Caco-2 (cell line): ENCODE data around the gene GREM1. TPM values are rescaled to one million over a fixed set of nuclear protein-coding genes. Genes with fewer than 3 reads are reported as not detected.

Experiments
- BruUV-seq: library from RNA; stranded (reverse); fragments of 400-500 nt; replicated peaks from 2 replicates; lab custom pipeline; 2021; lab: Mats Ljungman, UMichigan
- CTCF ChIA-PET: fragments of 300-600 bp; sonication (Branson Sonifier 250); formaldehyde crosslinking; loops from one replicate; lab custom pipeline; 2022; ENCODE audit warnings: antibody characterized with exemption; lab: Charles Lee
- POLR2A ChIA-PET: fragments of 300-600 bp; sonication (Branson Sonifier 250); formaldehyde crosslinking; loops from one replicate; lab custom pipeline; 2022; ENCODE audit warnings: antibody characterized with exemption; lab: Charles Lee
- DNase-seq, 2 experiments: peaks; one replicate each; pipeline versions ENCODE4 v3.0.0 to v3.0.0-alpha.2; 2020 to 2022
- H3K27me3 ChIP-seq: replicated peaks from 2 replicates; pipeline ENCODE4 v1.6.0; 2011; ENCODE audit warnings: low read length; ENCODE audit not compliant: control insufficient read depth, insufficient read depth
- H3K36me3 ChIP-seq: 2 replicates; pipeline ENCODE4 v1.5.1; 2011; ENCODE audit warnings: low read length; ENCODE audit not compliant: control insufficient read depth, insufficient read depth
- H3K4me1 ChIP-seq: fragments of 250-450 bp; sonication (Bioruptor Pico); 2 replicates; pipeline ENCODE4 v1.5.1; 2020; ENCODE audit warnings: mild to moderate bottlenecking
- H3K4me3 ChIP-seq: 2 replicates; pipeline ENCODE4 v1.5.1; 2011; ENCODE audit warnings: low read depth, mild to moderate bottlenecking, control low read depth, low read length
- H3K9me3 ChIP-seq: fragments of 250-450 bp; sonication (Bioruptor Pico); 2 replicates; pipeline ENCODE4 v1.5.1; 2020; ENCODE audit warnings: mild to moderate bottlenecking, moderate library complexity
- H3K27ac Mint-ChIP-seq: one replicate; pipeline ENCODE4 v1.8.0; 2022; ENCODE audit warnings: mixed read lengths; ENCODE audit not compliant: unreplicated experiment
- H3K27me3 Mint-ChIP-seq: one replicate; pipeline ENCODE4 v1.8.0; 2022; ENCODE audit warnings: mixed read lengths; ENCODE audit not compliant: insufficient read depth, unreplicated experiment
- H3K36me3 Mint-ChIP-seq: one replicate; pipeline ENCODE4 v1.8.0; 2022; ENCODE audit warnings: mild to moderate bottlenecking, mixed read lengths; ENCODE audit not compliant: insufficient read depth, unreplicated experiment
- H3K4me1 Mint-ChIP-seq: one replicate; pipeline ENCODE4 v1.8.0; 2022; ENCODE audit warnings: low read depth, mixed read lengths; ENCODE audit not compliant: unreplicated experiment
- H3K4me3 Mint-ChIP-seq: one replicate; pipeline ENCODE4 v1.8.0; 2022; ENCODE audit warnings: mild to moderate bottlenecking, moderate library complexity, mixed read lengths; ENCODE audit not compliant: unreplicated experiment
- H3K9me3 Mint-ChIP-seq: one replicate; pipeline ENCODE4 v1.8.0; 2022; ENCODE audit warnings: mixed read lengths; ENCODE audit not compliant: unreplicated experiment
- CTCF ChIP-seq, 2 experiments: fragments of 200-600 bp in 1 of 2; IDR thresholded peaks; 1 replicate in 1 of 2; 2 replicates in 1 of 2; pipeline versions ENCODE4 v1.5.1 to v1.8.0; 2011 to 2022; ENCODE audit warnings: antibody characterized with exemption in 1 of 2, control low read depth in 1 of 2, inconsistent platforms in 1 of 2, low read depth in 1 of 2, low read length in 1 of 2, mild to moderate bottlenecking in 1 of 2, moderate library complexity in 1 of 2; ENCODE audit not compliant: insufficient read depth in 1 of 2, severe bottlenecking in 1 of 2, unreplicated experiment in 1 of 2
- intact Hi-C: fragments of 100-400 bp; cut with micrococcal nuclease; formaldehyde crosslinking; loops from one replicate; pipeline ENCODE4 v1.10.0; 2022; ENCODE audit not compliant: unreplicated experiment
- total RNA-seq: library from RNA; stranded (reverse); gene quantifications from 2 replicates; pipeline ENCODE4 v1.2.3, GENCODE V29; 2022

The GREM1 gene
- total RNA-seq, 1 experiment from 2014 or later, result 0.54 TPM

DNA sequence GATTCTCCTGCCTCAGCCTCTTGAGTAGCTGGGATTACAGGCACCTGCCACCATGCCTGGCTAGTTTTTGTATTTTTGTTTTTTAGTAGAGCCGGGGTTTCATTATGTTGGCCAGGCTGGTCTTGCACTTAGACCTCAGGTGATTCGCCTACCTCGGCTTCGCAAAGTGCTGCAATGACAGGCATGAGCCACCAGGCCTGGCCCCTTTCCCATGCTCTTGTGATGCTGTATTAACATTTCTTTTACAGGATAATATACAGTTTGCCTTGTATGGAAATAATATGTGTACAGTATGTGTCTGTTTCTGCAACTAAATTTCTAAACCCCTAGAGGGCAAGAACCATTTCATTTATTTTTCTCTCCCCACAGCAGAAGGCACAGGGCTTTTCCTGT lies 38.5 kb upstream of the GREM1 start:
- H3K27me3 Mint-ChIP-seq, result no peaks in the 10 kb centered on the region
- H3K9me3 ChIP-seq, result no peaks in the 10 kb centered on the region
- CTCF ChIA-PET, result no interaction called here
- no peaks in the 10 kb centered on the region for H3K27me3 ChIP-seq
- H3K36me3 Mint-ChIP-seq, result peaks cover 4% of the 10 kb centered on the region
- H3K4me1 ChIP-seq, result peaks cover 6% of the 10 kb centered on the region; the same call in 1 of the 2 replicates
- no peak for TF ChIP-seq CTCF (IDR thresholded peaks at IDR 0.05; ENCODE audit: insufficient read depth in 1 of 2, low read depth in 1 of 2, low read length in 1 of 2, severe bottlenecking in 1 of 2, unreplicated experiment in 1 of 2)
- H3K36me3 ChIP-seq, result no peaks in the 10 kb centered on the region
- DNase-seq, result no peak
- no peak overlapping the region for H3K4me3 ChIP-seq
- intact Hi-C loops, result no loop called here
- no peaks in the 10 kb centered on the region for H3K9me3 Mint-ChIP-seq
- BruUV-seq, result no TSS peak
- H3K4me1 Mint-ChIP-seq, result peaks cover 11% of the 10 kb centered on the region
- POLR2A ChIA-PET, result no interaction called here
- H3K4me3 Mint-ChIP-seq, result no peak overlapping the region
- H3K27ac Mint-ChIP-seq, result no peak overlapping the region

DNA sequence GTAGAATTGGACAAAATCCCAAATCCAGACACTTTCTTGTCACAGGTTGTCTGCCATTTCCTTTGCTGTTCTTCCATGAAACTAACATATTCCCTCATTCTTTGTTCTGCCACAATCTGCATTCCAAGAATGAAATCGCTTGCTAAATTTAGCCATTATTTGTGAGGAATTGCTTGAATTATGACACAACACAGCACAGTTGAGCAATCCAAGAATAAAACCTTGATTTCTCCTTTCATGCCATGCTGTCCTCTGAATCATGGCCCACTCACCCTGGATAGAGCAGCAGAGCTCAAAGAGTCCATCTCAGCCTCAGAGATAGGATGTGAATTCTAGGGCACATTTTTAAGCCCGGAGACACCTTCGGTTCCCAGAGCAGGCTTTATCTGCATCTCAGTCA lies 35.2 kb upstream of the GREM1 start:
- Mint-ChIP-seq H3K36me3 (peaks cover 4% of the 10 kb centered on the region), H3K4me3 (no peak overlapping the region), H3K4me1 (peaks cover 5% of the 10 kb centered on the region), H3K27ac (no peak overlapping the region), H3K9me3 (no peaks in the 10 kb centered on the region), H3K27me3 (no peaks in the 10 kb centered on the region)
- POLR2A ChIA-PET, result no interaction called here
- BruUV-seq, result no TSS peak
- intact Hi-C loops, result no loop called here
- no peaks in the 10 kb centered on the region for H3K27me3 ChIP-seq
- CTCF ChIA-PET, result interaction anchor here (0.6 kb wide), 1 partner anchor 62 kb away, joined by 3 read pairs; no protein-coding TSS in a partner anchor
- no peaks in the 10 kb centered on the region for H3K9me3 ChIP-seq
- no peak overlapping the region for H3K4me3 ChIP-seq
- no peak for TF ChIP-seq CTCF (IDR thresholded peaks at IDR 0.05; ENCODE audit: insufficient read depth in 1 of 2, low read depth in 1 of 2, low read length in 1 of 2, severe bottlenecking in 1 of 2, unreplicated experiment in 1 of 2)
- no peak for DNase-seq
- no peaks in the 10 kb centered on the region for H3K36me3 ChIP-seq
- H3K4me1 ChIP-seq, result peaks cover 2% of the 10 kb centered on the region; the same call in 1 of the 2 replicates

GRCh38 chr15:32682977-32683630 lies 34.7 kb upstream of the GREM1 start:
- no peak for TF ChIP-seq CTCF (IDR thresholded peaks at IDR 0.05; ENCODE audit: insufficient read depth in 1 of 2, low read depth in 1 of 2, low read length in 1 of 2, severe bottlenecking in 1 of 2, unreplicated experiment in 1 of 2)
- Mint-ChIP-seq H3K36me3 (peaks cover 4% of the 10 kb centered on the region), H3K4me3 (no peak overlapping the region), H3K27ac (no peak overlapping the region), H3K27me3 (no peaks in the 10 kb centered on the region), H3K9me3 (no peaks in the 10 kb centered on the region), H3K4me1 (no peaks in the 10 kb centered on the region)
- Histone ChIP-seq H3K27me3 (no peaks in the 10 kb centered on the region), H3K4me3 (no peak overlapping the region), H3K9me3 (no peaks in the 10 kb centered on the region), H3K36me3 (no peaks in the 10 kb centered on the region), H3K4me1 (no peaks in the 10 kb centered on the region)
- no peak for DNase-seq
- ChIA-PET POLR2A (no interaction called here), CTCF (no interaction called here)
- intact Hi-C loops, result no loop called here
- no TSS peak for BruUV-seq
